ENCODE measurements around the gene RFK. TPM values are rescaled to one million over a fixed set of nuclear protein-coding genes. Genes with fewer than 3 reads are reported as not detected.

Gene RFK
- total RNA-seq, 3 donors from 2014 or later (not counting 1 experiment from before 2014, with no cell fraction given): 8.7 to 11.5 (median 9.2) TPM

DNA sequence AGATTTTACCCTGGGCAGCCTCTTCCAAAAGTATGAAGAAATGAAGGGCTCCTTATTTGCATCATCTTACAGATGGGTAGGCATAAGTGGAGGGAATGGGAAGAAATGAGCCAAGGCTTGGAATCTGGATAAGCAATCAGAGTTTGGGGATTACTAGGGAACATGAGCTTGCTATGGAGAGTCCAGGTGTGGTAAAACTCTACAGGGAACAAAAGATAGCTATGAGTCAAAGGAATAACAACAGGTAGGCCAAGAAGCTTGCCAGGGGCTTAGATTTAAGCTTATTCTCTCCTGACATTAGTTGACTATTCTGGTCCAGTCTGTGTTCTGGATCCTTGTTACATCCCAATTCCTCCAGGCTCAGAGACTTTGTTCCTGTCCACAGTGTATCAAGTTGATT lies 16.4 kb downstream of the RFK start:
- H3K4me3 Mint-ChIP-seq: no peak overlapping the region

GRCh38 chr9:76374783-76375559 lies 19.3 kb downstream of the RFK start:
- Histone ChIP-seq H3K27ac (ENCODE audit: low read length) (no peak overlapping the region), H3K4me1 (ENCODE audit: control insufficient read depth, insufficient read depth, low read length) (no peaks in the 10 kb centered on the region), H3K4me3 (ENCODE audit: low read length) (no peak overlapping the region), H3K36me3 (ENCODE audit: control insufficient read depth, insufficient read depth, low read length) (no peaks in the 10 kb centered on the region), H3K9me3 (ENCODE audit: control insufficient read depth, insufficient read depth, low read length) (no peaks in the 10 kb centered on the region), H3K27me3 (ENCODE audit: control insufficient read depth, insufficient read depth, low read length) (no peaks in the 10 kb centered on the region)
- WGBS (ENCODE audit: insufficient coverage): 87% methylated on average over 10 of the region's 10 CpGs
- no peak for DNase-seq
- Mint-ChIP-seq H3K4me1 (no peaks in the 10 kb centered on the region), H3K9me3 (no peaks in the 10 kb centered on the region), H3K36me3 (no peaks in the 10 kb centered on the region), H3K27ac (no peak overlapping the region), H3K27me3 (ENCODE audit: low read depth in 2 of 2) (peaks cover 0 to 2% of the 10 kb centered on the region in 2 donors), H3K4me3 (no peak overlapping the region)
- intact Hi-C loops (cut with micrococcal nuclease): no loop called here
- no peak for TF ChIP-seq CTCF (IDR thresholded peaks at IDR 0.05)
- ATAC-seq: no peak

More for the DNA sequence above, 16.4 kb downstream of the RFK start:
- Histone ChIP-seq H3K4me3 (ENCODE audit: low read length) (no peak overlapping the region), H3K27ac (ENCODE audit: low read length) (no peak overlapping the region), H3K9me3 (ENCODE audit: control insufficient read depth, insufficient read depth, low read length) (no peaks in the 10 kb centered on the region), H3K36me3 (ENCODE audit: control insufficient read depth, insufficient read depth, low read length) (no peaks in the 10 kb centered on the region), H3K4me1 (ENCODE audit: control insufficient read depth, insufficient read depth, low read length) (no peaks in the 10 kb centered on the region), H3K27me3 (ENCODE audit: control insufficient read depth, insufficient read depth, low read length) (no peaks in the 10 kb centered on the region)
- intact Hi-C loops (cut with micrococcal nuclease): no loop called here
- no peak for TF ChIP-seq CTCF (IDR thresholded peaks at IDR 0.05)
- Mint-ChIP-seq H3K27ac (no peak overlapping the region), H3K36me3 (no peaks in the 10 kb centered on the region), H3K9me3 (no peaks in the 10 kb centered on the region), H3K4me1 (no peaks in the 10 kb centered on the region), H3K27me3 (ENCODE audit: low read depth in 2 of 2) (peaks cover 0 to 2% of the 10 kb centered on the region in 2 donors)
- no peak for ATAC-seq
- DNase-seq: no peak

- Mint-ChIP-seq H3K4me1 (no peaks in the 10 kb centered on the region), H3K4me3 (no peak overlapping the region), H3K36me3 (no peaks in the 10 kb centered on the region), H3K27me3 (ENCODE audit: low read depth in 2 of 2) (peaks cover 0 to 2% of the 10 kb centered on the region in 2 donors), H3K27ac (no peak overlapping the region), H3K9me3 (no peaks in the 10 kb centered on the region)
- no peaks in the 10 kb centered on the region for H3K27me3 ChIP-seq (ENCODE audit: control insufficient read depth, insufficient read depth, low read length)
- DNase-seq (no peak), ATAC-seq (no peak)
- WGBS (ENCODE audit: insufficient coverage): 87% methylated on average over 5 of the region's 6 CpGs
- H3K4me1 ChIP-seq (ENCODE audit: control insufficient read depth, insufficient read depth, low read length): no peaks in the 10 kb centered on the region
- H3K27ac ChIP-seq (ENCODE audit: low read length): no peak overlapping the region
- TF ChIP-seq CTCF (IDR thresholded peaks at IDR 0.05): no peak
- H3K36me3 ChIP-seq (ENCODE audit: control insufficient read depth, insufficient read depth, low read length): no peaks in the 10 kb centered on the region
- H3K4me3 ChIP-seq (ENCODE audit: low read length): no peak overlapping the region
- intact Hi-C loops (cut with micrococcal nuclease): no loop called here
- H3K9me3 ChIP-seq (ENCODE audit: control insufficient read depth, insufficient read depth, low read length): no peaks in the 10 kb centered on the region
Measured at GRCh38 chr9:76373784-76374474, 20.3 kb downstream of the RFK start.

All from natural killer cell (primary cell).